Effector memory CD8-positive, alpha-beta T cell (primary cell): Measurements from ENCODE around the gene P4HA1.
A peak's percentile ranks its signal among the peaks of the same experiment; 100 is the strongest.
"Not testable (repeated sequence)": the region's sequence is repeated elsewhere in the genome, so short reads cannot be mapped to it uniquely, and the experiment has no call there.

ENCODE experiments used
- ATAC-seq: fragments of 150-1000 bp; cut with Tn5 transposase; replicated peaks from 2 replicates; pipeline ENCODE4 v1.10.0; 2021; ENCODE audit warnings: mild to moderate bottlenecking, moderate library complexity
- DNase-seq, 3 experiments: peaks; one replicate each; pipeline ENCODE4 v3.0.0; 2021
- H3K27ac Mint-ChIP-seq, 2 donors: one replicate each; pipeline ENCODE4 v1.8.0; 2022; ENCODE audit warnings: mild to moderate bottlenecking in 2 of 2, mixed read lengths in 2 of 2, moderate library complexity in 2 of 2
- H3K27me3 Mint-ChIP-seq, 2 donors: one replicate each; pipeline ENCODE4 v1.8.0; 2022; ENCODE audit warnings: mixed read lengths in 2 of 2
- H3K36me3 Mint-ChIP-seq: one replicate; pipeline ENCODE4 v1.8.0; 2022; ENCODE audit warnings: mild to moderate bottlenecking, moderate library complexity, mixed read lengths; ENCODE audit not compliant: insufficient read depth
- H3K4me1 Mint-ChIP-seq, 2 donors: one replicate each; pipeline ENCODE4 v1.8.0; 2022; ENCODE audit warnings: low read depth in 2 of 2, mixed read lengths in 2 of 2
- H3K4me3 Mint-ChIP-seq, 2 donors: one replicate each; pipeline ENCODE4 v1.8.0; 2022; ENCODE audit warnings: mild to moderate bottlenecking in 2 of 2, mixed read lengths in 2 of 2, moderate library complexity in 2 of 2
- H3K9me3 Mint-ChIP-seq, 2 donors: one replicate each; pipeline ENCODE4 v1.8.0; 2022; ENCODE audit warnings: mixed read lengths in 2 of 2

The P4HA1 gene

DNA sequence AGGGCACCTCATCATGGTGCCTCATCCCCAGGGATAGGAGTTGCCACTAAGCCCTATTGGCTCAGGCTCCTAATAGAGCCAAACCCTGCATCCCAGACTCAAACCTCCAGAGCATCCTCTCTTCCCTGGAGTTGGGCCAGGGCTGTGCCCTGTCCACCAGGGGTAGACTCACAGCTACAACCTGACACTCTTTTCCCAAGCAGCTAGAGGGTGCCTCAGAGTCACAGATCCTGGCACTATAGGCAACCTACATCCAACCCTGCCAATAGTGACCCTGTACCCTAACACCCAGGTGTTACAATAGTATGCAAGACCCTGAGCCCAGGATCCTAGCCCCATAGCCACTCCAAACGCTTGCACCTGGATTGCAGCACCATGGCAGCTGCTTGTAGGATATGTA, 78.0 kb downstream of the P4HA1 start:
- no peak for DNase-seq
- Mint-ChIP-seq H3K36me3 (peaks cover 24% of the 10 kb centered on the region), H3K9me3 (no peaks in the 10 kb centered on the region), H3K4me3 (no peak overlapping the region), H3K27me3 (no peaks in the 10 kb centered on the region), H3K4me1 (peaks cover 0 to 7% of the 10 kb centered on the region in 2 donors), H3K27ac (peak overlapping the region in 1 of 2 donors; percentile 32)
- ATAC-seq = no peak

DNA sequence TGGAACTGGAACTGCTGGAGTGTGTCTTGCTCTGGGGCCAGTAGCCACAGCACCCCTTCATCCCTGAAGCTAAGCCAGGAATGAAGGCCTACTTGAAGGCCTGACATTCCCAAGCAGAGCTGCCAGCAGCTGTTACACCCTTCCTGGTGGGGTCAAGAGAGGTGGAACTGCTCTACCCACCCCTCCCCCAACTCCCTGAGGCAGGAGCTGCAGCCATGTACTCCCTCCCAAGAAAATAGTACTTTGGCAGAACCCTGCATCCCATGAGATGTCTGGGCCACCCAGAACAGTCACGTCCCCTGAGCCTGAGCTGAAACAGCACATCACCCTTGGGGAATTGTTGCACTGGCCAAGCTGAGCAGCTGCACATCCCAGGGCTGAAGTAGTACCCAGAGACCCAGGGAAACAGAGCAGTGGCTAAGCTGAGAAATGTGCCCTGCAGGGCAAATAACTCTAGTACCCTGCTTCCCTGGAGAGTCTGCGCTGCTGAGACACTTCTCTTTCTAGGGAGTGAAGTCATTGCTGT, 78.6 kb downstream of the P4HA1 start:
- Mint-ChIP-seq H3K36me3 (peaks cover 27% of the 10 kb centered on the region), H3K9me3 (no peaks in the 10 kb centered on the region), H3K4me1 (peaks cover 0 to 4% of the 10 kb centered on the region in 2 donors), H3K4me3 (no peak overlapping the region), H3K27ac (no peak overlapping the region), H3K27me3 (no peaks in the 10 kb centered on the region)
- ATAC-seq (no peak), DNase-seq (no peak)

DNA sequence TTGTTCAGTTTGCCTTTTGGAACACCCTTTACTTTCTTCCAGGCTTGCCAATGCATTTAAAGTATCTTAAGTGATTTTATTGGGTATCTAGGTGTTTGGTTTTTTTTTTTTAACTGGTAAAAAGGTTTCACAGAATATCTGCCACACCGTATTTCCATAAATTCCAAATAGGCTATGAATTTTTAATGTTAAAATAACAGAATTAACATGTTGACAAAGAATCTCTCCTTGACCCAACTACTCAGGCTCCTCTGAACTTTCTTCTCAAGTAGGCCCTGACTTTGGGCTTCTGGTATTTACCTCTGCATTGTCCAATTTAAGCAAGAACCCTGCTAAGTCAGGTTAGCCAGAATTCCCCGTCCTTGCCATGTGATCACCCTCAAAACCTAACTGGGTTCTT, 80.9 kb downstream of the P4HA1 start:
- H3K4me3 Mint-ChIP-seq = no peak overlapping the region
- ATAC-seq (no peak), DNase-seq (no peak)
- H3K4me1 Mint-ChIP-seq = no peaks in the 10 kb centered on the region
- H3K27me3 Mint-ChIP-seq = no peaks in the 10 kb centered on the region
- H3K9me3 Mint-ChIP-seq = no peaks in the 10 kb centered on the region
- no peak overlapping the region for H3K27ac Mint-ChIP-seq
- peaks cover 41% of the 10 kb centered on the region for H3K36me3 Mint-ChIP-seq

DNA sequence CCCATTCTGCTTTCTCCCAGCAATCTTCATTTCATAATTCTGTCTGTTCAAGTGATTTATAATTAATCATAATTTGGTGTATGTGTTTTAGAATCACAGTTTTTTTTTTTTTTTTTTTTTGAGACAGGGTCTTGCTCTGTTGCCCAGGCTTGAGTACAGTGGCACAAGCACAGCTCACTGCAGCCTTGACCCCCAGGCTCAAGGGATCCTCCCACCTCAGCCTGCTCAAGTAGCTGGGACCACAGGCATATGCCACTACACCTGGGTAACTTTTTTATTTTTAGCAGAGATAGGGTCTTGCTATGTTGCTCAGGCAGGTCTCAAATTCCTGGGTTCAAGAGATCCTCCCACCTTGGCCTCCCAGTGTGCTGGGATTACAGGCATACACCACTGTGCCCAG, 92.8 kb downstream of the P4HA1 start:
- H3K36me3 Mint-ChIP-seq = peaks cover 27% of the 10 kb centered on the region
- H3K27ac Mint-ChIP-seq = no peak overlapping the region
- no peaks in the 10 kb centered on the region for H3K27me3 Mint-ChIP-seq

DNA sequence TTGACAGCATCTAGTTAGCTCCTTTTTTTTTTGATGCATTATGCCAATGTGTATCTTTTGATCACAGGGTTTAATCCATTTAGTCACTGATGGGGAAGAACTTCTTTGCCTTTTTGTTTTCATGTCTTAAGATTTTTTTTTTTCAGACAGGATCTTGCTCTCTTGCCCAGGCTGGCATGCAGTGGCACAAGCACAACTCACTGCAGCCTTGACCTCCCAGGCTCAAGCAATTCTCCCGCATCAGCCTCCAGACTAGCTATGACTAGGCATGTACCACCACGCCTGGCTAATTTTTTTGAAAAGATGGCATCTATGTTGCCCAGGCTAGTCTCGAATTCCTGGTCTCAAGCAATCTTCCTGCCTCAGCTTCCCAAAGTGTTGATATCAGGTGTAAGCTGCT, 95.7 kb downstream of the P4HA1 start:
- no peak overlapping the region for H3K4me3 Mint-ChIP-seq
- peaks cover 14% of the 10 kb centered on the region for H3K36me3 Mint-ChIP-seq
- no peaks in the 10 kb centered on the region for H3K9me3 Mint-ChIP-seq
- ATAC-seq (no peak), DNase-seq (no peak)
- H3K27ac Mint-ChIP-seq = no peak overlapping the region
- no peaks in the 10 kb centered on the region for H3K4me1 Mint-ChIP-seq
- H3K27me3 Mint-ChIP-seq = no peaks in the 10 kb centered on the region

More for the DNA sequence above, 92.8 kb downstream of the P4HA1 start:
- DNase-seq = no peak
- Mint-ChIP-seq H3K4me3 (no peak overlapping the region), H3K9me3 (no peaks in the 10 kb centered on the region), H3K4me1 (no peaks in the 10 kb centered on the region)
- no peak for ATAC-seq

DNA sequence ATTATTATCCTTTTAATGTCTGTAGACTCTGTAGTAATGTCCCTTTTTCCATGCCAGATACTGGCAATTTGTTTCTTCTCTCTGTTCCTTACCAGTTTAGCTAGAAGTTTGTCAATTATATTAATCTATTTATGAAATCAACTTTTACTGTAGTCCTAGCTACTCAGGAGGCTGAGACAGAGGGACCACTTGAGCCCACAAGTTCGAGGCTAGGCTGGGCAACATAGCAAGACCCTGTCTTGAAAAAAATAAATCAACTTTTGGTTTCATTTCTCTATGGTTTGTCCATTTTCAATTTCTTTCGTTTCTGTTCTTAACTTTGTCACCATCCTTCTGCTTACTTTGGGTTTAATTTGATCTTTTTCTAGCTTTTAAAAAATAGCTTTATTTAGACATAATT, 99.6 kb downstream of the P4HA1 start:
- Mint-ChIP-seq H3K36me3 (peaks cover 3% of the 10 kb centered on the region), H3K27ac (no peak overlapping the region), H3K4me1 (no peaks in the 10 kb centered on the region), H3K9me3 (no peaks in the 10 kb centered on the region), H3K4me3 (no peak overlapping the region), H3K27me3 (no peaks in the 10 kb centered on the region)
- no peak for ATAC-seq
- no peak for DNase-seq

DNA sequence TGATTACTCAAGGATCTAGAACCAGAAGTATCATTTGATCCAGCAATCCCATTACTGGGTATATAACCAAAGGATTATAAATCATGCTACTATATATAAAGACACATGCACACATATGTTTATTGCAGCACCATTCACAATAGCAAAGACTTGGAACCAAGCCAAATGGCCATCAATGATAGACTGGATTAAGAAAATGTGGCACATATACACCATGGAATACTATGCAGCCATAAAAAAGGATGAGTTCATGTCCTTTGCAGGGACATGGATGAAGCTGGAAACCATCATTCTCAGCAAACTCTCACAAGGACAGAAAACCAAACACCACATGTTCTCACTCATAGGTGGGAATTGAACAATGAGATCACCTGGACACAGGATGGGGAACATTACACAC, 101.2 kb downstream of the P4HA1 start:
- not testable (repeated sequence) for H3K27ac Mint-ChIP-seq, DNase-seq, ATAC-seq, H3K27me3 Mint-ChIP-seq, H3K9me3 Mint-ChIP-seq, H3K36me3 Mint-ChIP-seq, H3K4me3 Mint-ChIP-seq, H3K4me1 Mint-ChIP-seq

DNA sequence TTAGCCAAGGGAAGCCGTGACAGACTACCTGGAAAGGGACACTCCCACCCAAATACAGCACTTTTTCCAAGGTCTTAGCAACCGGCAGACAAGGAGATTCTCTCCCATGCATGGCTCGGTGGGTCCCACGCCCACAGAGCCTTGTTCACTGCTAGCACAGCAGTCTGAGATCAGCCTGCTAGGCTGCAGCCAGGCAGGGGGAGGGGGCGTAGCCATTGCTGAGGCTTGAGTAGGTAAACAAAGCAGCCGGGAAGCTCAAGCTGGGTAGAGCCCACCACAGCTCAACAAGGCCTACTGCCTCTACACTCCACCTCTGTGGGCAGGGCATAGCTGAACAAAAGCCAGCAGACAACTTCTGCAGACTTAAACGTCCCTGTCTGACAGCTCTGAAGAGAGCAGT, 106.9 kb downstream of the P4HA1 start:
- not testable (repeated sequence) for H3K9me3 Mint-ChIP-seq, H3K27me3 Mint-ChIP-seq, ATAC-seq, DNase-seq, H3K4me1 Mint-ChIP-seq, H3K27ac Mint-ChIP-seq, H3K4me3 Mint-ChIP-seq, H3K36me3 Mint-ChIP-seq

DNA sequence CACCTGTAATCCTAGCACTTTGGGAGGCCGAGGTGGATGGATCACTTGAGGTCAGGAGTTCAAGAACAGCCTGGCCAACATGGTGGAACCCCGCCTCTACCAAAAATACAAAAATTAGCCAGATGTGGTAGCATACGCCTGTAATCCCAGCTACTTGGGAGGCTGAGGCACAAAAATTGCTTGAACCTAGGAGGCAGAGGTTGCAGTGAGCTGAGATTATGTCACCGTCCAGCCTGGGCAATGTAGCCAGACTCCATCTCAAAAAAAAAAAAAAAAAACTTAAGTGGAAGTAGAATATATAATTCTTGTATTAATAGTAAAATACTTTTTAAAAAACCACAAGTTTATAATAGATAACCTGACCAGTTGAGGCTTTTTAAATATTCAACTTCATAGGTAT, 112.0 kb downstream of the P4HA1 start:
- not testable (repeated sequence) for DNase-seq, H3K36me3 Mint-ChIP-seq, ATAC-seq, H3K4me1 Mint-ChIP-seq, H3K27ac Mint-ChIP-seq, H3K4me3 Mint-ChIP-seq
- peaks cover 12 to 29% of the 10 kb centered on the region in 2 donors for H3K27me3 Mint-ChIP-seq
- H3K9me3 Mint-ChIP-seq = peaks cover 5 to 23% of the 10 kb centered on the region in 2 donors

DNA sequence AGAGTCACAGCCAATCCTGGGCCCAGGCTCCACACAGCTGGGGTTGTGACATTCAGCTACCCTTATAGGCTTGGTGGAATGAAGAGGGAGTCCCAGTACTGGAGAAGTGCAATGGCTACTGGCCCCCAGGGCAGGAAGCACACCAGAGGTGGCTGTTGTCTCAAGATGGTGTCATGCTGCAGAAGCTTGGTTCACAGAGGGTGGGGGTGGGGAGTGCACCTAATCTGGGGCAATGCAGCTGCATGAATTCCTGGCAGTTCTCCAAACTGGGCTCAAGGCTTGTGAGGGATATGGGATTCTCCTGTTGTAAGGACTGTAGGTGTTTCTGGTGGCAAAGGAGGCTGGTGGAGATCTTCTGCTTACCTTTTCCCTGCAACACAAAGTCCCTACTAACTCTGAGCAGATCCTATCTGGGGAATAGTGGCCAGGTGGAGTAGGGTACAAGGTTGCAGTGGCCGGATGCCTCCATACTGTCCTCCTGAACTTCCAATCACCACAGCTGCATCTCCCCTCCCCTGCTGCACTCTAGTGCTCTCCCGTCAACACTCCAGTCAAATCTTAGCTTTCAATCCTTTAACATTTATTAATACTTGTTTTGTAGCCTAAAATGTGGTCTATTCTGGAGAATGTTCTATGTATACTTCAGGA, 114.7 kb downstream of the P4HA1 start:
- H3K4me3 Mint-ChIP-seq = no peak overlapping the region
- H3K4me1 Mint-ChIP-seq = no peaks in the 10 kb centered on the region
- ATAC-seq (no peak), DNase-seq (no peak)
- H3K36me3 Mint-ChIP-seq = no peaks in the 10 kb centered on the region
- H3K9me3 Mint-ChIP-seq = peaks cover 9 to 41% of the 10 kb centered on the region in 2 donors
- H3K27ac Mint-ChIP-seq = no peak overlapping the region
- peaks cover 25 to 33% of the 10 kb centered on the region in 2 donors for H3K27me3 Mint-ChIP-seq

DNA sequence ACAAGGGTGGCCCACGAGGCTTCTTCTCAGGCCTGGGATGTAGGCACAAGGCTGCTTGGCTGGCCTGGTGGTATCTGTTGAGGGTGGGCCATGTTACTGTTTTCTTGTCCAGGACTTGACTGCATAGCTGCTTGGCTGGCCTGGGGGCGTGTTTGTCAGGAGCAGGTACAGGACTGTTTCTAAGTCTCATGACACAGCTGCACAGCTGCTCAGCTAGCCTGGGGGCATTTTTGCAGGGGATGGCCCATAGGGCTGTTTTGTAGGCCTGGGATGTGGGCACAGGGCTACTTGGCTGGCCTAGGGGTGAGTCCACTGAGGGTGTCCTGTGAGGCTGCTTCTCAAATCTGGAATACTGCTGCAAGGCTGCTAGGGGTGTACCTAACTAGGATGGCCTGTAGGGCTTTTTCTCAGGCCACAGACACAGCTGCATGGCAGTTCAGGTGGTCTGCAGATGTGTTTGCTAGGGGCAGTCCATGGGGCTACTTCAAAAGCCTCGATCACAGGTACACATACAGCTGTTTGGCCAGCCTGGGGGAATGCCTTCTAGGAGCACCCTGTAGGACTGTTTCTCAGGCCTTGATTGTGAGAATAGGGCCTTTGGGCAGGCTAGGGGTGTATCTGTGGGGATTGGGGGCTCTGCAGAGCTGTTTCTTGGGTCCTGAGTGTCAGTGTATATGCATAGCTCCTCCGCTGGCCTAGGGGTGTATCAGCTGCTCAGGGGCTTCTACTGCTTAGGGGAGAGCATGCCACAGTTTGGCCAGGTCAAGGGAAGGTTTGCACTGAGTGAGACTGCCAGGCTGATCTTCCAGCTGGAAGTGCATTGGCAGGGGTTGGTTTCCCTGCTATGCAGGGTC, 115.4 kb downstream of the P4HA1 start:
- H3K27ac Mint-ChIP-seq = no peak overlapping the region
- ATAC-seq (no peak), DNase-seq (no peak)
- H3K4me1 Mint-ChIP-seq = no peaks in the 10 kb centered on the region
- H3K4me3 Mint-ChIP-seq = no peak overlapping the region
- H3K9me3 Mint-ChIP-seq = peaks cover 9 to 41% of the 10 kb centered on the region in 2 donors
- peaks cover 27 to 41% of the 10 kb centered on the region in 2 donors for H3K27me3 Mint-ChIP-seq
- H3K36me3 Mint-ChIP-seq = no peaks in the 10 kb centered on the region

DNA sequence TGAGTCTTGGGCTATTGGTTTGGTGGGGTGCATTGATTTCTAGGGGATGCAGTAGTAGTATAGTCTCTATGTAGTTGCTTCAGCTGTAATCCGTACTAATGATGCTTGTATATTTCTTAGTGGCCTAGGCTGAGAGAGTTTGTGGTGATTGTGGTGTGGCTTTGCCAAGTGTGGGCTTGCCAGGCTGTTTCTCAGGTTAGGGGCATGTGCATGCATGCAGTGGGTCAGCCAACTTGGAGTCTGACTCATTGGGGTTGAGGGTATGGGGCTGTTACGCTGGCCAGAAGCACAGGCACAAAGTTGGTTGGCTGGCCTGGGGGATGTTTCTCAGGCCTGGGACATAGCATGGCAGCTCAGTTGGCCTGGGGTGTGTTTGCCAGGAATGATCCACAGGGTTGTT, 116.3 kb downstream of the P4HA1 start:
- Mint-ChIP-seq H3K27me3 (peaks cover 30 to 50% of the 10 kb centered on the region in 2 donors), H3K9me3 (peaks cover 11 to 47% of the 10 kb centered on the region in 2 donors), H3K4me3 (no peak overlapping the region), H3K4me1 (no peaks in the 10 kb centered on the region), H3K27ac (no peak overlapping the region), H3K36me3 (no peaks in the 10 kb centered on the region)
- ATAC-seq = no peak
- no peak for DNase-seq

DNA sequence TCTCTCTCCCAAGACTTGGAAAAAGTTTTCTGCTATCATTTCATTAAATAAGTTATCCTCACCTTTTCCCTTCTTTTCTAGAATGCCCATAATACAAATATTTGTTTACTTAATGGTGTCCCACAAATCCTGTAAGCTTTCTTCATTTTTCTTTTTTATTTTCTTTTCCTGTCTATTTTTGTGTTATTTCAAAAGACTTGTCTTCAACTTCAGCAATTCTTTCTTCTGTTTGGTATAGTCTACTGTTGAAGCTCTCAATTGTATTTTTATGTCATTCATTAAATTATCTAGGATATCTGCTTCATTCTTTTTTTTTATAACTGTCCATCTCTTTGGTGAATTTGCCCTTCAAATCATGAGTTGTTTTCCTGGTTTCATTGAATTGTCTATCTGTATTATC, 117.0 kb downstream of the P4HA1 start:
- ATAC-seq = no peak
- H3K9me3 Mint-ChIP-seq = peaks cover 11 to 54% of the 10 kb centered on the region in 2 donors
- peaks cover 36 to 56% of the 10 kb centered on the region in 2 donors for H3K27me3 Mint-ChIP-seq
- no peaks in the 10 kb centered on the region for H3K4me1 Mint-ChIP-seq
- no peak for DNase-seq
- no peaks in the 10 kb centered on the region for H3K36me3 Mint-ChIP-seq
- no peak overlapping the region for H3K27ac Mint-ChIP-seq
- H3K4me3 Mint-ChIP-seq = no peak overlapping the region

DNA sequence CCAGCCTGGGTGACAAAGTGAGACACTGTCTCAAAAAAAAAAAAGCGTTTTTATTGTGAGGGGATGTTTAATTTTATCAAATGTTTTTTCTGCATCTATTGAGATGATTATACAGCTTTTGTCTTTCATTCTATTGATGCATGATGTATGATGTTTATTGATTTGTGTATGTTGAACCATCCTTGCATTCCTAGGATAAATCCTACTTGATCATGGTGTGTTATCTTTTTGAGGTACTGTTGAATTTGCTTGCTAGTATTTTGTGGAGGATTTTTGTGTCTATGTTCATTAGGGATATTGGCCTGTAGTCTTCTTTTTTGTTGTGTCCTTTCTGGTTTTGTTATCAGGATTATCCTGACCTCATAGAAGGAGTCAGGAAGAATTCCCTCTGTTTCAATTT, 119.8 kb downstream of the P4HA1 start:
- no peaks in the 10 kb centered on the region for H3K4me1 Mint-ChIP-seq
- H3K27me3 Mint-ChIP-seq = peaks cover 41 to 50% of the 10 kb centered on the region in 2 donors
- H3K4me3 Mint-ChIP-seq = no peak overlapping the region
- H3K9me3 Mint-ChIP-seq = peaks cover 11 to 43% of the 10 kb centered on the region in 2 donors
- DNase-seq (no peak), ATAC-seq (no peak)
- no peaks in the 10 kb centered on the region for H3K36me3 Mint-ChIP-seq
- no peak overlapping the region for H3K27ac Mint-ChIP-seq
